Ascending aorta (tissue), 2 donors: Measurements from ENCODE around the gene COG5. TPM values are rescaled to one million over a fixed set of nuclear protein-coding genes. Genes with fewer than 3 reads are reported as not detected.

Source experiments
- DNase-seq, 2 donors: peaks; one replicate each; pipeline ENCODE4 v3.0.0-alpha.2; 2019; ENCODE audit warnings: low spot score in 2 of 2
- H3K27ac ChIP-seq, 2 donors: fragments of 200-600 bp; sonication (generic); one replicate each; pipeline ENCODE4 v1.5.1; 2016 to 2017; ENCODE audit warnings: mild to moderate bottlenecking in 1 of 2
- H3K27me3 ChIP-seq: fragments of 200-600 bp; sonication (generic); one replicate; pipeline ENCODE4 v1.5.1; 2017
- H3K36me3 ChIP-seq, 2 donors: fragments of 200-600 bp; sonication (generic); one replicate each; pipeline ENCODE4 v1.5.1; 2016
- H3K4me1 ChIP-seq, 2 donors: fragments of 200-600 bp; sonication (generic); one replicate each; pipeline ENCODE4 v1.5.1; 2016 to 2017; ENCODE audit warnings: mild to moderate bottlenecking in 1 of 2
- H3K4me3 ChIP-seq, 2 donors: fragments of 200-600 bp; sonication (generic); one replicate each; pipeline ENCODE4 v1.5.1; 2016 to 2017; ENCODE audit warnings: mild to moderate bottlenecking in 1 of 2
- H3K9me3 ChIP-seq, 2 donors: fragments of 200-600 bp; sonication (generic); one replicate each; pipeline ENCODE4 v1.5.1; 2016
- CTCF ChIP-seq, 3 experiments: fragments of 200-600 bp in 2 of 3; fragments of 450-650 bp in 1 of 3; sonication (generic) in 2 of 3; IDR thresholded peaks; one replicate each; pipeline ENCODE4 v1.5.1; 2016 to 2019; ENCODE audit warnings: antibody characterized with exemption in 3 of 3, mild to moderate bottlenecking in 1 of 3, moderate library complexity in 1 of 3
- intact Hi-C: fragments of 100-400 bp; cut with DNase I; formaldehyde crosslinking; loops from one replicate; pipeline ENCODE4 v1.15.1; 2023
- total RNA-seq: library from RNA; depleted of rRNA; stranded (reverse); fragments of >200 nt; gene quantifications from one replicate; pipeline ENCODE4 v1.1.0, GENCODE V29; 2016

Gene COG5
- total RNA-seq, 1 donor from 2014 or later = 16.8 TPM

GRCh38 chr7:107605218-107605815, 41.6 kb upstream of the COG5 start:
- Histone ChIP-seq H3K27ac (no peak overlapping the region), H3K9me3 (no peaks in the 10 kb centered on the region), H3K4me1 (peaks cover 0 to 18% of the 10 kb centered on the region in 2 donors), H3K4me3 (no peak overlapping the region), H3K27me3 (no peaks in the 10 kb centered on the region), H3K36me3 (peaks cover 14% of the 10 kb centered on the region in 2 donors)
- intact Hi-C loops = no loop called here
- DNase-seq = no peak
- TF ChIP-seq CTCF (IDR thresholded peaks at IDR 0.05) = no peak

- Histone ChIP-seq H3K4me1 (peaks cover 0 to 19% of the 10 kb centered on the region in 2 donors), H3K36me3 (peaks cover 14 to 15% of the 10 kb centered on the region in 2 donors), H3K27me3 (no peaks in the 10 kb centered on the region), H3K4me3 (no peak overlapping the region), H3K9me3 (no peaks in the 10 kb centered on the region), H3K27ac (peak overlapping the region in 1 of 2 donors; percentile 39)
- intact Hi-C loops = no loop called here
- no peak for DNase-seq
- no peak for TF ChIP-seq CTCF (IDR thresholded peaks at IDR 0.05)
These were observed 37.1 kb upstream of the COG5 start for GRCh38 chr7:107600816-107601215.

- Histone ChIP-seq H3K4me1 (peaks cover 4 to 29% of the 10 kb centered on the region in 2 donors), H3K27me3 (no peaks in the 10 kb centered on the region), H3K36me3 (peaks cover 15 to 16% of the 10 kb centered on the region in 2 donors), H3K4me3 (no peak overlapping the region), H3K9me3 (no peaks in the 10 kb centered on the region), H3K27ac (peak overlapping the region in 1 of 2 donors; percentile 48)
- intact Hi-C loops = loop anchor here (5.0 to 10.0 kb wide), 3 partner anchors 143 to 968 kb away; partner anchors contain the start of genes CBLL1, DNAJB9 and THAP5
- no peak for DNase-seq
- no peak for TF ChIP-seq CTCF (IDR thresholded peaks at IDR 0.05)
These were observed 35.5 kb upstream of the COG5 start for GRCh38 chr7:107599262-107599661.

GRCh38 chr7:107597953-107598352, 34.2 kb upstream of the COG5 start:
- intact Hi-C loops = loop anchor here (5.0 to 10.0 kb wide), 3 partner anchors 144 to 969 kb away; partner anchors contain the start of genes CBLL1, DNAJB9 and THAP5
- no peak for DNase-seq

GRCh38 chr7:107597582-107597916, 33.8 kb upstream of the COG5 start:
- no peak overlapping the region for H3K4me3 ChIP-seq
- no peaks in the 10 kb centered on the region for H3K9me3 ChIP-seq
- no peak for TF ChIP-seq CTCF (IDR thresholded peaks at IDR 0.05)
- peaks cover 4 to 44% of the 10 kb centered on the region in 2 donors for H3K4me1 ChIP-seq
- intact Hi-C loops = loop anchor here (5.0 to 10.0 kb wide), 3 partner anchors 145 to 970 kb away; partner anchors contain the start of genes CBLL1, DNAJB9 and THAP5
- peaks cover 10 to 13% of the 10 kb centered on the region in 2 donors for H3K36me3 ChIP-seq
- peak overlapping the region; percentile 78 to 93 for H3K27ac ChIP-seq
- H3K27me3 ChIP-seq = no peaks in the 10 kb centered on the region
- DNase-seq = no peak

More at GRCh38 chr7:107597953-107598352, 34.2 kb upstream of the COG5 start:
- peak overlapping the region in 1 of 2 donors; percentile 93 for H3K27ac ChIP-seq
- no peaks in the 10 kb centered on the region for H3K27me3 ChIP-seq
- no peak for TF ChIP-seq CTCF (IDR thresholded peaks at IDR 0.05)
- peaks cover 4 to 40% of the 10 kb centered on the region in 2 donors for H3K4me1 ChIP-seq
- peaks cover 10 to 15% of the 10 kb centered on the region in 2 donors for H3K36me3 ChIP-seq
- no peaks in the 10 kb centered on the region for H3K9me3 ChIP-seq
- H3K4me3 ChIP-seq = no peak overlapping the region
